Suprapubic skin (tissue), 4 donors: Measurements from ENCODE around the gene CCDC137.

ENCODE experiments used
- EP300 ChIP-seq: sonication (generic); formaldehyde crosslinking; IDR thresholded peaks from one replicate; pipeline ENCODE4 v1.6.1; 2017; ENCODE audit warnings: antibody characterized with exemption
- POLR2A ChIP-seq, 2 donors: fragments of 450-650 bp; IDR thresholded peaks; one replicate each; pipeline ENCODE4 v1.6.1; 2017; ENCODE audit warnings: antibody characterized with exemption in 2 of 2, mild to moderate bottlenecking in 2 of 2, moderate library complexity in 2 of 2
- POLR2AphosphoS5 ChIP-seq, 3 donors: sonication (generic); formaldehyde crosslinking; IDR thresholded peaks; one replicate each; pipeline ENCODE4 v1.6.1; 2017; ENCODE audit warnings: antibody characterized with exemption in 3 of 3
- TF ChIP-seq, protein P1 (sequence below), 2 donors: fragments of 200-600 bp in 1 of 2; fragments of 450-650 bp in 1 of 2; sonication (generic) in 1 of 2; IDR thresholded peaks; one replicate each; pipeline ENCODE4 v1.5.1; 2016 to 2019; ENCODE audit warnings: antibody characterized with exemption in 2 of 2, mild to moderate bottlenecking in 1 of 2, moderate library complexity in 1 of 2

DNA sequence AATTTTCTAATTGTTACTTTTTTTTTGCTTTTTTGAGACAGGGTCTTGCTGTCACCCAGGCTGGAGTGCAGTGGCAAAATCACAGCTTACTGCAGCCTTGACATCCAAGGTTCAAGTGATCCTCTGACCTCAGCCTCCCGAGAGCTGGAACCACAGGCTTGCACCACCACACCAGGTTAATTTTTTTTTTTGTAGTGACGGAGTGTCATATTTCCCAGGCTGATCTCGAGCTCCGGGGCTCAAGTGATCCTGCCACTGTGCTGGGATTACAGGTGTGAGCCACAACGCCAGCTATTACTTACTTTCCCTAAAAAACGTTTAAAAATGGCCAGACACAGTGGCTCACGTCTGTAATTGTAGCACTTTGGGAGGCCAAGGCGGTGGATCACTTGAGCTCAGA, 36.3 kb upstream of the CCDC137 start:
- TF ChIP-seq, protein P1, sequence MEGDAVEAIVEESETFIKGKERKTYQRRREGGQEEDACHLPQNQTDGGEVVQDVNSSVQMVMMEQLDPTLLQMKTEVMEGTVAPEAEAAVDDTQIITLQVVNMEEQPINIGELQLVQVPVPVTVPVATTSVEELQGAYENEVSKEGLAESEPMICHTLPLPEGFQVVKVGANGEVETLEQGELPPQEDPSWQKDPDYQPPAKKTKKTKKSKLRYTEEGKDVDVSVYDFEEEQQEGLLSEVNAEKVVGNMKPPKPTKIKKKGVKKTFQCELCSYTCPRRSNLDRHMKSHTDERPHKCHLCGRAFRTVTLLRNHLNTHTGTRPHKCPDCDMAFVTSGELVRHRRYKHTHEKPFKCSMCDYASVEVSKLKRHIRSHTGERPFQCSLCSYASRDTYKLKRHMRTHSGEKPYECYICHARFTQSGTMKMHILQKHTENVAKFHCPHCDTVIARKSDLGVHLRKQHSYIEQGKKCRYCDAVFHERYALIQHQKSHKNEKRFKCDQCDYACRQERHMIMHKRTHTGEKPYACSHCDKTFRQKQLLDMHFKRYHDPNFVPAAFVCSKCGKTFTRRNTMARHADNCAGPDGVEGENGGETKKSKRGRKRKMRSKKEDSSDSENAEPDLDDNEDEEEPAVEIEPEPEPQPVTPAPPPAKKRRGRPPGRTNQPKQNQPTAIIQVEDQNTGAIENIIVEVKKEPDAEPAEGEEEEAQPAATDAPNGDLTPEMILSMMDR (IDR thresholded peaks at IDR 0.05) = no peak
- TF ChIP-seq POLR2AphosphoS5 (IDR thresholded peaks at IDR 0.05) (no peak), EP300 (no peak), POLR2A (IDR thresholded peaks at IDR 0.05) (no peak)
